CD4-positive, CD25-positive, alpha-beta regulatory T cell (primary cell): Measurements from ENCODE around the gene ANKUB1. TPM values are rescaled to one million over a fixed set of nuclear protein-coding genes. Genes with fewer than 3 reads are reported as not detected.
"Not testable (repeated sequence)": the region's sequence is repeated elsewhere in the genome, so short reads cannot be mapped to it uniquely, and the experiment has no call there.

Experiments used
- ATAC-seq, 2 donors: fragments of 150-1000 bp; cut with Tn5 transposase; one replicate each; pipeline ENCODE4 v1.10.0; 2021; ENCODE audit warnings: low read depth in 2 of 2, moderate number of reproducible peaks in 2 of 2, moderate library complexity in 1 of 2
- DNase-seq, 3 donors: peaks; one replicate each; pipeline versions ENCODE4 v3.0.0 to v3.0.0-alpha.2; 2012 to 2022; ENCODE audit warnings: mixed read lengths in 1 of 3
- H3K27ac ChIP-seq: one replicate; pipeline ENCODE4 v1.7.0; 2013; ENCODE audit warnings: mild to moderate bottlenecking, low read length; ENCODE audit not compliant: insufficient read depth, poor library complexity, severe bottlenecking
- H3K27me3 ChIP-seq: one replicate; pipeline ENCODE4 v1.7.0; 2013; ENCODE audit warnings: low read length; ENCODE audit not compliant: control insufficient read depth, insufficient read depth
- H3K36me3 ChIP-seq: one replicate; pipeline ENCODE4 v1.7.0; 2013; ENCODE audit warnings: mild to moderate bottlenecking, low read length, moderate library complexity; ENCODE audit not compliant: control insufficient read depth, insufficient read depth
- H3K4me1 ChIP-seq: 2 replicates; pipeline ENCODE4 v1.7.0; 2013; ENCODE audit warnings: mild to moderate bottlenecking, low read length; ENCODE audit not compliant: insufficient read depth, control insufficient read depth, poor library complexity, severe bottlenecking
- H3K4me3 ChIP-seq: one replicate; pipeline ENCODE4 v1.7.0; 2013; ENCODE audit warnings: low read depth, mild to moderate bottlenecking, low read length, moderate library complexity
- H3K9me3 ChIP-seq, 2 experiments: 1 replicate in 1 of 2; 2 replicates in 1 of 2; pipeline ENCODE4 v1.7.0; 2013; ENCODE audit warnings: low read length in 2 of 2, mild to moderate bottlenecking in 1 of 2, moderate library complexity in 1 of 2; ENCODE audit not compliant: control insufficient read depth in 2 of 2
- H3K27ac Mint-ChIP-seq, 3 donors: one replicate each; pipeline ENCODE4 v1.8.0; 2020 to 2022; ENCODE audit warnings: mild to moderate bottlenecking in 3 of 3, mixed read lengths in 3 of 3, moderate library complexity in 2 of 3
- H3K27me3 Mint-ChIP-seq: one replicate; pipeline ENCODE4 v1.8.0; 2022; ENCODE audit warnings: mild to moderate bottlenecking, mixed read lengths
- H3K36me3 Mint-ChIP-seq: one replicate; pipeline ENCODE4 v1.8.0; 2020; ENCODE audit warnings: mixed read lengths
- H3K4me1 Mint-ChIP-seq, 4 donors: one replicate each; pipeline ENCODE4 v1.8.0; 2020 to 2022; ENCODE audit warnings: mixed read lengths in 4 of 4, mild to moderate bottlenecking in 1 of 4
- H3K4me3 Mint-ChIP-seq, 4 donors: one replicate each; pipeline ENCODE4 v1.8.0; 2020 to 2022; ENCODE audit warnings: mild to moderate bottlenecking in 4 of 4, mixed read lengths in 4 of 4, moderate library complexity in 3 of 4
- H3K9me3 Mint-ChIP-seq, 7 donors: one replicate each; pipeline ENCODE4 v1.8.0; 2020 to 2022; ENCODE audit warnings: mixed read lengths in 7 of 7, mild to moderate bottlenecking in 3 of 7, moderate library complexity in 2 of 7
- polyA plus RNA-seq, 4 donors: library from polyadenylated mRNA; unstranded; fragments of 300-500 nt; fragmentation: Illumina TruSeq; gene quantifications; one replicate each; pipeline ENCODE4 v1.2.3, GENCODE V29; 2021
- total RNA-seq: library from RNA; stranded (reverse); gene quantifications from one replicate; pipeline ENCODE4 v1.2.3, GENCODE V29; 2022

ANKUB1 gene, protein sequence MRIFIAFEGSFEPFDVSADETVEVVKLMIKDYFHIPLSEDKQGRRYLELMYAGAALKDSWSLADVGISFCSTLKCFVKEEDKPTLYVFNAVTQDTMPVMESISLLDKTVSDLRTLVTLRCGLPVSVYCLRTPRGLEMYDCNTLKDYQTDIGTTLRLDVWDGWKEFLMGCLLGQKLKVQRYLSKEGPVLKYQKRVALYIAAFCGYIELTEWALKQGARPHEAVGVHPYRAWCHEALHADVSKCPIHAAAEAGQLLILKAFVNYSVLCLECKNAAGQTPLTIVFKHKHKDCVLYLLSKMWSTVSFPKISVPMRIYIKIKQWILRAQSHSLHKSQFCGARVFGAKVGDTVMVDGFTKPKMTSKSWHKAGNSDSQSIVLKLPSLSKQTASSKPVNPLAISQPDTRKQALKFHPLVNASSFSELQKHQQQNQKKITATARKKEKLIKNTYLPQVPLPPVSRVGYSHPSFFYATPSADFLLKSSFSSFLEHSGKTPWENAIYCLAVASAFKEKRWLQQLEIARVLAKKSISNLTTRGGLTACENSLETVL
- total RNA-seq: not detected
- polyA plus RNA-seq: not detected

DNA sequence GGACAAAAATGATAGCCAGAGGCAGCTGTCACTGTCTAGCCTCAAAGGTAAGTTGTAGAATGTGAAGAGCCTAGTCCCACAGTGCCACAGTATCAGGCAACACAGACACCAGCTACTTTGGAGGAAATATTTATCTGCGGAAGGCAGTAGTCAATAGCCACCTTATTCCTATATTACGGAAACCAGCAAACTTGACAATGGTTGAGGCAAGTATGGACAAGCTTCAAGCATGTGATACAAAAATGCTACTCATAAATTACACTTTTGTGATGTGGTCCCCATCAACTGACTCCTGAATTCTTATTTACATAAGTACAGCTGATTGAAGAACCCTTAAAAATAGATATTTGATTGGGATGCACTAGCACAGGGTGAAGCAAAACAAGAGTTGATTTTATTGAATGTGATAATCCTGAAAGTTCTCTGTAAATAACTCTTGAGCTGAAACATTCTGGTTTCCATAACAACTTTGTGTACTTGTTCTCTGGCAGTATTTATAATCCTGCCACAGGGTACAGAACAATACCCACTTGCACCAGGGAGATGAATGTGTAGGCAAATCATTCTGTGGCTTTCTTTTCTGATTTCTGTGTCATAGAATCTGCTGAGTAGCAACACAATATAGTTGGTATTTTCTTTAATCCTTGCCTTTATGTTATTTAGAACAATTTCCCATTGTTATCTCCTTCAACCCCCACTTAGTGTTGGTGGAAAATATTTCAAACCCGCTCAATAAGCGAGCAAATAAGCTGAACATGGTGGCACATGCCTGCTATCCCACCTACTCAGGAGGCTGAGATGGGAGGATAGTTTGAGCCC is at the start of gene ANKUB1:
Gene ANKUB1 (minus strand): TSS at position 103 of the 819 bp plus-strand sequence. CDS start 188 bp downstream, outside the sequence.
- Mint-ChIP-seq H3K27ac (no peak within 1 kb of the TSS), H3K36me3 (no peaks in the 10 kb centered on the region), H3K4me3 (no peak within 1 kb of the TSS), H3K27me3 (peaks cover 54% of the 10 kb centered on the region), H3K9me3 (peaks cover 0 to 3% (median 0%) of the 10 kb centered on the region in 7 donors), H3K4me1 (no peaks in the 10 kb centered on the region)
- H3K4me1 ChIP-seq: no peaks in the 10 kb centered on the region
- ATAC-seq: no peak
- no peaks in the 10 kb centered on the region for H3K9me3 ChIP-seq
- H3K27me3 ChIP-seq: peaks cover 27% of the 10 kb centered on the region
- H3K27ac ChIP-seq: no peak within 1 kb of the TSS
- H3K4me3 ChIP-seq: no peak within 1 kb of the TSS
- DNase-seq: no peak
- no peaks in the 10 kb centered on the region for H3K36me3 ChIP-seq

- Histone ChIP-seq H3K4me1 (no peaks in the 10 kb centered on the region), H3K27ac (no peak overlapping the region), H3K9me3 (peaks cover 12 to 26% of the 10 kb centered on the region in 2 experiments), H3K36me3 (peaks cover 6% of the 10 kb centered on the region), H3K4me3 (no peak overlapping the region), H3K27me3 (no peaks in the 10 kb centered on the region)
- Mint-ChIP-seq H3K36me3 (peaks cover 20% of the 10 kb centered on the region), H3K27ac (peak overlapping the region in 1 of 3 donors; percentile 55), H3K9me3 (peaks cover 2 to 26% (median 7%) of the 10 kb centered on the region in 7 donors), H3K4me1 (peaks cover 28 to 51% (median 43%) of the 10 kb centered on the region in 4 donors), H3K27me3 (no peaks in the 10 kb centered on the region), H3K4me3 (no peak overlapping the region)
- no peak for ATAC-seq
- no peak for DNase-seq
Observed at GRCh38 chr3:149839896-149840295, 47.5 kb upstream of the ANKUB1 start.

GRCh38 chr3:149839469-149839868 is 47.1 kb upstream of the ANKUB1 start:
- Mint-ChIP-seq H3K36me3 (peaks cover 23% of the 10 kb centered on the region), H3K9me3 (peaks cover 2 to 30% (median 11%) of the 10 kb centered on the region in 7 donors), H3K4me1 (peaks cover 24 to 46% (median 41%) of the 10 kb centered on the region in 4 donors)
- H3K4me3 Mint-ChIP-seq, H3K27ac ChIP-seq, H3K27me3 ChIP-seq, DNase-seq, ATAC-seq, H3K27ac Mint-ChIP-seq, H3K36me3 ChIP-seq, H3K4me3 ChIP-seq, H3K27me3 Mint-ChIP-seq, H3K4me1 ChIP-seq: not testable (repeated sequence)
- peaks cover 16 to 30% of the 10 kb centered on the region in 2 experiments for H3K9me3 ChIP-seq

DNA sequence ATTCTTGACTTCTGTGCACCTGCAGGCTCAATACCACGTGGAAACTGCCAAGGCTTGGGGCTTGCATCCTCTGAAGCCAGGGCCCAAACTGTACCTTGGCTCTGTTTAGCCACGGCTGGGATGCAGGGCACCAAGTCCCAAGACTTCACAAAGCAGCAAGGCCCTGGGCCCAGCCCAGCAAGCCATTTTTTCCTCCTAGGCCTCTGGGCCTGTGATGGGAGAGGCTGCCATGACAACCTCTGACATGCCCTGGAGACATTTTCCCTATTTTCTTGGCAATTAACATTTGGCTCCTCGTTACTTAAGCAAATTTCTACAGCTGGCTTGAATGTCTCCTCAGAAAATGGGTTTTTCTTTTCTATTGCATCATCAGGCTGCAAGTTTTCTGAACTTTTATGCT is 46.1 kb upstream of the ANKUB1 start:
- H3K4me1 ChIP-seq, ATAC-seq, H3K4me3 Mint-ChIP-seq, H3K27me3 Mint-ChIP-seq, H3K36me3 ChIP-seq, H3K27ac Mint-ChIP-seq, H3K27ac ChIP-seq, H3K4me3 ChIP-seq, H3K27me3 ChIP-seq, DNase-seq: not testable (repeated sequence)
- peaks cover 2 to 35% (median 11%) of the 10 kb centered on the region in 7 donors for H3K9me3 Mint-ChIP-seq
- peaks cover 25 to 40% of the 10 kb centered on the region in 2 experiments for H3K9me3 ChIP-seq
- peaks cover 24 to 37% (median 33%) of the 10 kb centered on the region in 4 donors for H3K4me1 Mint-ChIP-seq
- peaks cover 24% of the 10 kb centered on the region for H3K36me3 Mint-ChIP-seq

- peaks cover 52 to 77% of the 10 kb centered on the region in 2 experiments for H3K9me3 ChIP-seq
- peaks cover 13% of the 10 kb centered on the region for H3K36me3 ChIP-seq
- H3K27ac ChIP-seq: no peak overlapping the region
- Mint-ChIP-seq H3K4me1 (peaks cover 0 to 12% (median under 1%) of the 10 kb centered on the region in 4 donors), H3K4me3 (no peak overlapping the region), H3K9me3 (peaks cover 2 to 60% (median 26%) of the 10 kb centered on the region in 7 donors), H3K36me3 (peaks cover 29% of the 10 kb centered on the region), H3K27me3 (no peaks in the 10 kb centered on the region), H3K27ac (peak overlapping the region in 1 of 3 donors; percentile 45)
- DNase-seq (no peak), ATAC-seq (no peak)
- H3K4me3 ChIP-seq: no peak overlapping the region
- H3K27me3 ChIP-seq: no peaks in the 10 kb centered on the region
- H3K4me1 ChIP-seq: no peaks in the 10 kb centered on the region
Observed at GRCh38 chr3:149833241-149833640, 40.9 kb upstream of the ANKUB1 start.

DNA sequence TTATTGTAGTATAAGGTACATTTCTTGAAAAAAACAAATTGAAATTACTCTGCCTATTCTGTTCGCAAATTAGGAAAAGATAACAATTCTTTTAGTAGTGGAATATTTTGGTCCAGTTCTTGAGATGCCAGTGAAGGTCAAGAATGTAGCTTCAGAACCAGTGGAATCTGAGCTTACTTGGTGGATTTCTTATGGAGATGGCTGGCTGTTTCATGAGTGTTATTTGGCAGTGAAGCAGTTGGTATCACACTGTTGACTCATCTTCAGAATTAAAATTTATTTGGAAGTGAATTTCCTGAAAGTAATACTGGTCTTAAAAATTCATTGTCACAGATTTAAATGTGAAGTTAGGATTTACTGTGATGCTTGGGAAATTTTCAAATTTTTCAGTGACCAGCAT is 39.7 kb upstream of the ANKUB1 start:
- no peak for DNase-seq
- Mint-ChIP-seq H3K4me3 (no peak overlapping the region), H3K36me3 (peaks cover 17% of the 10 kb centered on the region), H3K27me3 (no peaks in the 10 kb centered on the region), H3K27ac (no peak overlapping the region), H3K4me1 (peaks cover 0 to 14% (median 5%) of the 10 kb centered on the region in 4 donors), H3K9me3 (peaks cover 2 to 48% (median 16%) of the 10 kb centered on the region in 7 donors)
- Histone ChIP-seq H3K4me3 (no peak overlapping the region), H3K9me3 (peaks cover 51 to 66% of the 10 kb centered on the region in 2 experiments), H3K27ac (no peak overlapping the region), H3K4me1 (no peaks in the 10 kb centered on the region), H3K27me3 (no peaks in the 10 kb centered on the region), H3K36me3 (peaks cover 10% of the 10 kb centered on the region)
- no peak for ATAC-seq

DNA sequence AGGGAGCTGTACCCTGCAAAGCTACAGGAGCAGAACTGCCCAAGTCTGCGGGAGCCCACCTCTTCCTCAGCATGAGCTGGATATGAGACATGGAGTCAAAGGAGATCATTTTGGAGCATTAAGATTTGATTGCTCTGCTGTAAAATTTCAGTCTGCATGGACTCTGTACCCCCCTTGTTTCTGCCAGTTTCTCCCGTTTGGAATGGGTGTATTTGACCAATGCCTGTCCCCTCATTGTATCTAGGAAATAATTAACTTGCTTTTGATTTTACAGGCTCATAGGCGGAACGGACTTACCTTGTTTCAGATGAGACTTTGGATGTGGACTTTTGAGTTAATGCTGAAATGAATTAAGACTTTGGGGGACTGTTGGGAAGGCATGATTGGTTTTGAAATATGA is 39.0 kb upstream of the ANKUB1 start:
- no peaks in the 10 kb centered on the region for H3K27me3 Mint-ChIP-seq
- Histone ChIP-seq H3K4me1 (no peaks in the 10 kb centered on the region), H3K9me3 (peaks cover 49 to 59% of the 10 kb centered on the region in 2 experiments), H3K36me3 (peaks cover 10% of the 10 kb centered on the region), H3K4me3 (no peak overlapping the region), H3K27me3 (no peaks in the 10 kb centered on the region), H3K27ac (no peak overlapping the region)
- H3K36me3 Mint-ChIP-seq: peaks cover 13% of the 10 kb centered on the region
- H3K9me3 Mint-ChIP-seq: peaks cover 0 to 45% (median 14%) of the 10 kb centered on the region in 7 donors
- ATAC-seq: no peak
- H3K4me1 Mint-ChIP-seq: peaks cover 2 to 12% (median 6%) of the 10 kb centered on the region in 4 donors
- no peak for DNase-seq
- no peak overlapping the region for H3K27ac Mint-ChIP-seq
- no peak overlapping the region for H3K4me3 Mint-ChIP-seq
